ENCODE measurements around the gene INTS13. TPM values are rescaled to one million over a fixed set of nuclear protein-coding genes. Genes with fewer than 3 reads are reported as not detected.
"Not testable (repeated sequence)": the region's sequence is repeated elsewhere in the genome, so short reads cannot be mapped to it uniquely, and the experiment has no call there.

The INTS13 gene
- total RNA-seq, 3 donors from 2014 or later = 15.0 to 17.6 (median 17.2) TPM

- intact Hi-C loops (cut with DNase I, micrococcal nuclease) = no loop called here
- DNase-seq (no peak), ATAC-seq (peak; percentile 30)
- Histone ChIP-seq H3K4me1 (ENCODE audit: low read depth) (no peaks in the 10 kb centered on the region), H3K36me3 (ENCODE audit: low read depth) (no peaks in the 10 kb centered on the region), H3K4me3 (no peak overlapping the region), H3K9me3 (no peaks in the 10 kb centered on the region)
- no peak for TF ChIP-seq CTCF (IDR thresholded peaks at IDR 0.05)
Observed at GRCh38 chr12:26971963-26972362, 34.2 kb upstream of the INTS13 start.

- Histone ChIP-seq H3K36me3 (ENCODE audit: low read depth) (no peaks in the 10 kb centered on the region), H3K4me3 (no peak overlapping the region), H3K4me1 (ENCODE audit: low read depth) (no peaks in the 10 kb centered on the region), H3K9me3 (no peaks in the 10 kb centered on the region)
- TF ChIP-seq CTCF (IDR thresholded peaks at IDR 0.05) = no peak
- DNase-seq (no peak), ATAC-seq (no peak)
- intact Hi-C loops (cut with DNase I, micrococcal nuclease) = no loop called here
Observed at GRCh38 chr12:26970136-26970535, 32.4 kb upstream of the INTS13 start.

- Histone ChIP-seq H3K4me1 (ENCODE audit: low read depth) (no peaks in the 10 kb centered on the region), H3K36me3 (ENCODE audit: low read depth) (no peaks in the 10 kb centered on the region), H3K4me3 (no peak overlapping the region), H3K9me3 (no peaks in the 10 kb centered on the region)
- no peak for DNase-seq
- ATAC-seq = no peak
- intact Hi-C loops (cut with DNase I, micrococcal nuclease) = no loop called here
- TF ChIP-seq CTCF (IDR thresholded peaks at IDR 0.05) = no peak
Observed at GRCh38 chr12:26966842-26967241, 29.1 kb upstream of the INTS13 start.

- DNase-seq = no peak
- Histone ChIP-seq H3K9me3 (no peaks in the 10 kb centered on the region), H3K4me3 (no peak overlapping the region), H3K36me3 (ENCODE audit: low read depth) (no peaks in the 10 kb centered on the region), H3K4me1 (ENCODE audit: low read depth) (no peaks in the 10 kb centered on the region)
- ATAC-seq = no peak
- intact Hi-C loops (cut with DNase I, micrococcal nuclease) = no loop called here
- no peak for TF ChIP-seq CTCF (IDR thresholded peaks at IDR 0.05)
Observed at GRCh38 chr12:26963413-26963812, 25.6 kb upstream of the INTS13 start.

- no peaks in the 10 kb centered on the region for H3K36me3 ChIP-seq (ENCODE audit: low read depth)
- no peak for TF ChIP-seq CTCF (IDR thresholded peaks at IDR 0.05)
- no peak for ATAC-seq
- intact Hi-C loops (cut with DNase I, micrococcal nuclease) = no loop called here
- DNase-seq = no peak
- H3K4me3 ChIP-seq = no peak overlapping the region
- H3K4me1 ChIP-seq (ENCODE audit: low read depth) = no peaks in the 10 kb centered on the region
- no peaks in the 10 kb centered on the region for H3K9me3 ChIP-seq
Observed at GRCh38 chr12:26961803-26962202, 24.0 kb upstream of the INTS13 start.

- DNase-seq; H3K4me1 ChIP-seq (ENCODE audit: low read depth); intact Hi-C loops (cut with DNase I, micrococcal nuclease); H3K36me3 ChIP-seq (ENCODE audit: low read depth); H3K4me3 ChIP-seq; H3K9me3 ChIP-seq; ATAC-seq: not testable (repeated sequence)
Observed at GRCh38 chr12:26961391-26961790, 23.6 kb upstream of the INTS13 start.
